Activated T-cell treated with anti-CD3 and anti-CD28 coated beads, Interleukin-2, amount 50 U/mL, for 72 hours (primary cell): ENCODE results near the gene POM121C. TPM values are rescaled to one million over a fixed set of nuclear protein-coding genes. Genes with fewer than 3 reads are reported as not detected.
"Not testable (repeated sequence)": the region's sequence is repeated elsewhere in the genome, so short reads cannot be mapped to it uniquely, and the experiment has no call there.

ENCODE experiments used
- ATAC-seq, 2 donors: fragments of 150-1000 bp; cut with Tn5 transposase; replicated peaks in 1 of 2; 2 replicates each; pipeline ENCODE4 v1.10.0; 2021; ENCODE audit warnings: moderate library complexity in 2 of 2, mild to moderate bottlenecking in 1 of 2
- DNase-seq, 2 donors: peaks; one replicate each; pipeline ENCODE4 v3.0.0; 2021 to 2022; ENCODE audit warnings: mixed read lengths in 1 of 2
- H3K27ac Mint-ChIP-seq: one replicate; pipeline ENCODE4 v1.8.0; 2022; ENCODE audit warnings: mild to moderate bottlenecking, moderate library complexity, mixed read lengths
- H3K27me3 Mint-ChIP-seq: one replicate; pipeline ENCODE4 v1.8.0; 2022; ENCODE audit warnings: low read depth, mixed read lengths
- H3K36me3 Mint-ChIP-seq, 2 donors: one replicate each; pipeline ENCODE4 v1.8.0; 2022; ENCODE audit warnings: mixed read lengths in 2 of 2, mild to moderate bottlenecking in 1 of 2; ENCODE audit not compliant: insufficient read depth in 2 of 2
- H3K4me1 Mint-ChIP-seq: one replicate; pipeline ENCODE4 v1.8.0; 2022; ENCODE audit warnings: low read depth, mixed read lengths
- H3K4me3 Mint-ChIP-seq, 2 donors: one replicate each; pipeline ENCODE4 v1.8.0; 2022; ENCODE audit warnings: mild to moderate bottlenecking in 2 of 2, mixed read lengths in 2 of 2, moderate library complexity in 2 of 2
- H3K9me3 Mint-ChIP-seq, 2 donors: one replicate each; pipeline ENCODE4 v1.8.0; 2022; ENCODE audit warnings: mixed read lengths in 2 of 2
- total RNA-seq, 2 donors: library from RNA; stranded (reverse); gene quantifications; one replicate each; pipeline ENCODE4 v1.2.3, GENCODE V29; 2022

POM121C gene
- total RNA-seq, 2 donors from 2014 or later, result 72.2 to 72.5 TPM

DNA sequence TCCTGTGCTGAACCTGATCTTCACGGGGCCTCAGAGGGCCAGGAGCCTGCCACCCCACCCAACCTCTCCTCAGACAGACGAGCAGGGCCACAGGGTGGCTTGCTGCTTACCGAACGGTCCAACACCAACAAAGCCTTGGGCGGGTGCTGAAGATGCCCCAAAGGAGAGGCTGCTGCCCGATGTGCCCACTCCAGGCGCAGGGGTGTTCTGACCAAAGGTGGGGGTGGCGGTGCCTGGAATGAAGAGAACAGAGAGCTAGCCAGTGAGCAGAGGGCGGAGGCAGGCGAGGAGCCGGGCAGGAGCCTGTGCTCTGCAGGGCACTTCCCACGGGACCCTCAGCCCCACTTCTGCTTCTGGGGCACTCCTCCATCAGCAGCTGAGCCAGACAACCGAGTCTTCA lies 66.9 kb downstream of the POM121C start:
- not testable (repeated sequence) for H3K9me3 Mint-ChIP-seq, H3K36me3 Mint-ChIP-seq, H3K4me1 Mint-ChIP-seq

DNA sequence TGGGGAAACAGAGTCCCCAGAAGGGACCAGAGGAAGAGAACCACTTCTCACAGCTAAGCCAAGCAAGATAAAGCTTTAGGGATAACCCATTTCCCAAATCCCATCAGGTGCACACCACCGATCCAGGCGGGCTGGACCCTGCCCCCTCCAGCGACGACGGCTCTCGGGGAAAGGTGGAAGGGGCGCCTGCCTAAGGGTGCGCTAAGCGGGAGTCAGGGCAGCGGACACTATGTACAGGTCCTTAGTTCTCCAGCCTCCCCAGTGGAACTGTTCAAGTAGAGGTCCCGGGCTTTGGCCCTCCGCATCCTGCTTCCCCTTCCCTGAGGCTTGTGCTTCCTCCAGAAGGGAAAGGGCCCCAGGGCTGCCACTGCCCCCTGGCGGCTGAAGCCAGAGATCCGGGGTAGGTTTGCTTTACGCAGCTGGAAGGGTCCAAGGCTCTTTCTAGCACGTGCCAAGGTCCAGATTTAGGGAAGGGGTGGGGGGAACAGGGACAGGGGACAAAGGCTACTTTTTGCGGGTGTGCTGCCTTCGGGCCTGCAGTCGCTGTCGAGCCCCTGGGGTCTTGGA lies 67.7 kb downstream of the POM121C start:
- ATAC-seq, H3K9me3 Mint-ChIP-seq, H3K4me1 Mint-ChIP-seq, H3K27ac Mint-ChIP-seq, H3K36me3 Mint-ChIP-seq, H3K27me3 Mint-ChIP-seq, H3K4me3 Mint-ChIP-seq, DNase-seq: not testable (repeated sequence)

More for the DNA sequence above, 66.9 kb downstream of the POM121C start:
- not testable (repeated sequence) for H3K27me3 Mint-ChIP-seq, H3K27ac Mint-ChIP-seq, H3K4me3 Mint-ChIP-seq, ATAC-seq, DNase-seq

DNA sequence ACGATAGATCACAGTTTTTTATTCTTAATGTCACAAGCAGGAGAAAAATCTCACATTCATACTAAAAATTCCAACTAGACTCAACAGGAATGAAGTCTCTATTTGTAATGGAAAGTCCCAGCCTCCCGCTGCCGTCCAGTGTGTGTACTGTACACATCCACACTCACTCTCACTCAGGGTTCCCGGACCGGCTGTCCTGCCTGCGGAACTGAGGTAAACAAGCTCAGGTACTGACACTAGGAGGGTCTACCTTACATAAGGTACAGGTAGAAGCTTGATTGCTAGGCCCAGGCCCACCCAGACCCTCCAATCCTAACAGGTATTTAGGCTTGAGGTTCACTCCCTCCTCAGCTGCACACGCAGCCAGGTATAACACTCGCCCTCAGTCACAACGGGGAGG lies 69.3 kb downstream of the POM121C start:
- not testable (repeated sequence) for H3K9me3 Mint-ChIP-seq, H3K27ac Mint-ChIP-seq, ATAC-seq, H3K27me3 Mint-ChIP-seq, DNase-seq, H3K36me3 Mint-ChIP-seq, H3K4me1 Mint-ChIP-seq, H3K4me3 Mint-ChIP-seq

DNA sequence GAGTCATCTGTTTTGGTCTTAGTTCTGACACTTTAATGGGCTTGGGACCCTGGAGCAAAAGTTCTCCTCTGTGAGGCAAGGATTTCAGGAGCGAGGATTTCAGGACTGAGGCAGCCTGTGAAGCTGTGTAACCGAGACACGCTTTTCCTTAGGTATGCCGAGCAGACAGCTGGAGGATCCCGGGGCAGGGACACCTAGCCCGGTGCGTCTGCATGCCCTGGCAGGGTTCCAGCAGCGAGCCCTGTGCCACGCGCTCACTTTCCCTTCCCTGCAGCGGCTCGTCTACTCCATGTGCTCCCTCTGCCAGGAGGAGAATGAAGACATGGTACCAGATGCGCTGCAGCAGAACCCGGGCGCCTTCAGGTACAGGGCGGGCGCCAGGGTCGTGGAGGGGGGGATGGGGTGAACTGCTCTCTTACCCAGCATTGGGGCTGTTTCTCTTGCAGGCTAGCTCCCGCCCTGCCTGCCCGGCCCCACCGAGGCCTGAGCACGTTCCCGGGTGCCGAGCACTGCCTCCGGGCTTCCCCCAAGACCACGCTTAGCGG lies 70.2 kb downstream of the POM121C start:
- ATAC-seq, DNase-seq, H3K27ac Mint-ChIP-seq: not testable (repeated sequence)

DNA sequence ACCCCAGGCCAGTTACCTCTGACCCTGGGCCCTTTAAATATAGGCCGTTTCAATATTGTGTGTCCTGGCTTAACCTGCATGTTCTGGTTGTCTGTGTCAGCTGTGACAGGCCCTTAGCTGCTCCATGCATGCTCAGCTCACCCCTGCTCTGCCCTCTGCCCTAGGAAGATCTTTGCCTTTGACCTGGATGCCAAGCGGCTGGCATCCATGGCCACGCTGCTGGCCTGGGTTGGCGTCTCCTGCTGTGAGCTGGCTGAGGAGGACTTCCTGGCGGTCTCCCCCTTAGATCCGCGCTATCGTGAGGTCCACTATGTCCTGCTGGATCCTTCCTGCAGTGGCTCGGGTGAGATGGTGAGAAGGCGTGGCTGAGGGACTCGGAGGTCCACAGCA lies 70.7 kb downstream of the POM121C start:
- H3K4me1 Mint-ChIP-seq, H3K27me3 Mint-ChIP-seq, H3K36me3 Mint-ChIP-seq, H3K27ac Mint-ChIP-seq, H3K4me3 Mint-ChIP-seq, DNase-seq, ATAC-seq, H3K9me3 Mint-ChIP-seq: not testable (repeated sequence)

More for the DNA sequence above, 70.2 kb downstream of the POM121C start:
- not testable (repeated sequence) for H3K4me1 Mint-ChIP-seq, H3K36me3 Mint-ChIP-seq, H3K9me3 Mint-ChIP-seq, H3K4me3 Mint-ChIP-seq, H3K27me3 Mint-ChIP-seq

DNA sequence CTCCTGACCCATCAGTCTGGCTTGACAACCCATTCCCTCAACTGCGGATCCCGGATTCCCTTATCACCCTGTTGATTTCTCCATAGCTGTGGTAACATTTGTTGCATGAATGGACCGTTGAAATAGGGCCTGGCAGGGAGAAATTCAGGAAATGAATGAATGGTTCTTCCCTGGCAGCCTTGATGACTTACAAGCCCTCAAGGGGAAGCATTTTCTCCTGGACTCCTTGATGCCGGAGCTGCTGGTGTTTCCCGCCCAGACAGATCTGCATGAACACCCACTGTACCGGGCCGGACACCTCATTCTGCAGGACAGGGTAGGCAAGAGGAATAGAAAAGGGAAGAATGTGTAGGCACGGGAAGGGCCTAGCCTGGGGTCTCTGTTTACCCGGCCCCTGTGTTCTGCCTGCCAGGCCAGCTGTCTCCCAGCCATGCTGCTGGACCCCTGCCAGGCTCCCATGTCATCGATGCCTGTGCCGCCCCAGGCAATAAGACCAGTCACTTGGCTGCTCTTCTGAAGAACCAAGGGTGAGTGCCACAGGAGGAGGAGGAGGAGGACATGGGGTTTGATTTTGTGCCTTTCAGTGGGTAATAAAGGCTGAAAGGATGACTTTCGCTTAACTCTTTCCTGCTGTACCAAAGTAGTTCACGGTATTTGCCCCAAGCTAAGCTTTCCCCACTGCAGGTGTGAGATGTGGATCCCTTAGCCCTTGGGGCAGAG lies 71.2 kb downstream of the POM121C start:
- not testable (repeated sequence) for H3K4me1 Mint-ChIP-seq, H3K9me3 Mint-ChIP-seq, H3K27me3 Mint-ChIP-seq, H3K36me3 Mint-ChIP-seq, DNase-seq, H3K27ac Mint-ChIP-seq, ATAC-seq, H3K4me3 Mint-ChIP-seq

DNA sequence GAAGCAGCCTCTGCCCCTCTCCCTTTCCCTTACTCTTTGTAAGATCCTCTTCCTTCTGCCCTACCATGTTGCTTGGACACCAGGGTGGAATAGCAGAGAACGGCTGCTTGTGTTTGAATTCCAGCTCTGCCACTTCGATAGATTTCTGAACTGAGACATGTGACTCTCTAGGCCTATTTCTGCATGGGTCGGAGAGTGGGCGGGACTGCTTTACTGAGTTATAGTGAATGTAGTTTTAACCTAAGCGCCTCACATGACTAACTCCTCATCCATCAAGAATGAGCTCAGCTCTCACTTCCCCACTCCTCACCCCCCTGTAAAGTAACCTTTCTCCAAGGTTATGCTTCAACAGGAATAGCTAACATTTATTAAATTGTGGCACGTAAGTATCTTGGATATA lies 71.9 kb downstream of the POM121C start:
- H3K27ac Mint-ChIP-seq, H3K27me3 Mint-ChIP-seq, H3K4me3 Mint-ChIP-seq, H3K9me3 Mint-ChIP-seq, ATAC-seq, H3K4me1 Mint-ChIP-seq, DNase-seq, H3K36me3 Mint-ChIP-seq: not testable (repeated sequence)

DNA sequence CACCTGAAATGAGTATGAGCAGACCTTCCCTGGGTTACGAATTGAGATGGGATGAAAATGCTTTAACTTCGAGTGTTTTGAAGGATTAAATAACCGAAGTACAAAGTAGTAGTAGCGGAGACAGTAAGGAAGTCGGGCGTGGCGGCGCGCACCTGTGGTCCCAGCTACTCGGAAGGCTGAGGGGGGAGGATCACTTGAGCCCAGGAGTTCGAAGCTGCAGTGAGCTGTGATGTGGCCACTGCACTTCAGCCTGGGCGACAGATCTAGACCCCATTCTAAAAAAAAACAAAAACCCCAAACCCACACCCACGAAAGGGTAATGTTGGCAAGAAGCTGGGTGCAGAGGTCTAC lies 75.3 kb downstream of the POM121C start:
- H3K4me3 Mint-ChIP-seq, H3K36me3 Mint-ChIP-seq: not testable (repeated sequence)

DNA sequence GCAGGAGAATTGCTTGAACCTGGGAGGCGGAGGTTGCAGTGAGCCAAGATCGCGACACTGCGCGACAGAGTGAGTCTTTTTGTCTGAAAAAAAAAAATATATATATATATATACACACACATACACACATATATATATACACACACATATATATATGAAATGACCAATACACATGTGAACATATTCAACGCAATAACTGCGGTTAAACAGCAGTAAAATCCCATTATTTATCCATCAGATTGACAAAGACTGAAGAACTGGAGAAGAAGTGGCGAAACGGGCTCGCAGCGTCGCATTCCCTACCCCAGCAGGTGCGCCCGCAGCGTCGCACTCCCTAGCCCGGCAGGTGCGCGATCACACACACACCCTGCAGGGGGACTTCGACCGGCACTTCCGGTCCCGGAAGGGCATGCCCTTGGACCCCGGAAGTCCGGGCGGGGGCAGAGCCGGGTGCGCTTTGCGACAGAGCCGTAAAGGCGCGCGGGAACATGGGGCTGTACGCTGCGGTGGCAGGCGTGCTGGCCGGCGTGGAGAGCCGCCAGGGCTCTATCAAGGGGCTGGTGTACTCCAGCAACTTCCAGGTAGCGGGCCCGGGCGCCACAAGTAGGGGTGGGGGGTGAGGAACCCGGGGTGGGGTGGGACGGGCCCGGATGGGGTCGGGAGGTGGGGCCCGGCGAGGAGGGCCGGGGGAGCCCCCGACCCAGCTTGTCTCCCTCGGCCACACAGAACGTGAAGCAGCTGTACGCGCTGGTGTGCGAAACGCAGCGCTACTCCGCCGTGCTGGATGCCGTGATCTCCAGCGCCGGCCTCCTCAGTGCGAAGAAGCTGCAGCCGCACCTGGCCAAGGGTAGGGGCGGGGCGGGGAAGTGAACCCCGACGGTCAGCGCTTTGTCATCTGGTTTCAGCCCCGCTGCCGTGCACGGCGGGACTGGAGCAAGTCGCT lies 75.9 kb downstream of the POM121C start:
- DNase-seq, result peak in 1 of 2 donors; percentile 14
- peak overlapping the region in 1 of 2 donors; percentile 74 for H3K4me3 Mint-ChIP-seq
- H3K36me3 Mint-ChIP-seq, H3K9me3 Mint-ChIP-seq, H3K27me3 Mint-ChIP-seq, H3K4me1 Mint-ChIP-seq, H3K27ac Mint-ChIP-seq: not testable (repeated sequence)
- peak; percentile 93 to 94 for ATAC-seq

More for the DNA sequence above, 75.3 kb downstream of the POM121C start:
- H3K9me3 Mint-ChIP-seq, DNase-seq, H3K27ac Mint-ChIP-seq, H3K4me1 Mint-ChIP-seq, H3K27me3 Mint-ChIP-seq: not testable (repeated sequence)
- peak in 1 of 2 donors; percentile 2 for ATAC-seq

DNA sequence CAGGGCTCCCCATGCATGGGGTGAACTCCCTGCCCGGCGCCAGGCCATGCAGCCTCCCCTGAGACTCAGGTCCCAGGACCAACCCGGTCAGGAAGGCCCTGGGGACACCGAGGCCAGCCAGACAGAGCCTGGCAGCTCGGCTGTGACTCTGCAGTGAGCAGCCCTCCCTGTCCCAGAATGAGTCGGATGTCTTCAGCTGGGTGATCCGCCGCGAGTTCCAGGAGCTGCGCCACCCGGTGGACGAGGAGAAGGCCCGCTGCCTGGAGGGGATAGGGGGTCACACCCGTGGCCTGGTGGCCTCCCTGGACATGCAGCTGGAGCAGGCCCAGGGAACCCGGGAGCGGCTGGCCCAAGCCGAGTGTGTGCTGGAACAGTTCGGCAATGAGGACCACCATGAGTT lies 81.4 kb downstream of the POM121C start:
- H3K36me3 Mint-ChIP-seq, H3K4me1 Mint-ChIP-seq, DNase-seq, H3K27ac Mint-ChIP-seq, H3K27me3 Mint-ChIP-seq, H3K9me3 Mint-ChIP-seq, H3K4me3 Mint-ChIP-seq: not testable (repeated sequence)
- ATAC-seq, result peak; percentile 10 to 28

DNA sequence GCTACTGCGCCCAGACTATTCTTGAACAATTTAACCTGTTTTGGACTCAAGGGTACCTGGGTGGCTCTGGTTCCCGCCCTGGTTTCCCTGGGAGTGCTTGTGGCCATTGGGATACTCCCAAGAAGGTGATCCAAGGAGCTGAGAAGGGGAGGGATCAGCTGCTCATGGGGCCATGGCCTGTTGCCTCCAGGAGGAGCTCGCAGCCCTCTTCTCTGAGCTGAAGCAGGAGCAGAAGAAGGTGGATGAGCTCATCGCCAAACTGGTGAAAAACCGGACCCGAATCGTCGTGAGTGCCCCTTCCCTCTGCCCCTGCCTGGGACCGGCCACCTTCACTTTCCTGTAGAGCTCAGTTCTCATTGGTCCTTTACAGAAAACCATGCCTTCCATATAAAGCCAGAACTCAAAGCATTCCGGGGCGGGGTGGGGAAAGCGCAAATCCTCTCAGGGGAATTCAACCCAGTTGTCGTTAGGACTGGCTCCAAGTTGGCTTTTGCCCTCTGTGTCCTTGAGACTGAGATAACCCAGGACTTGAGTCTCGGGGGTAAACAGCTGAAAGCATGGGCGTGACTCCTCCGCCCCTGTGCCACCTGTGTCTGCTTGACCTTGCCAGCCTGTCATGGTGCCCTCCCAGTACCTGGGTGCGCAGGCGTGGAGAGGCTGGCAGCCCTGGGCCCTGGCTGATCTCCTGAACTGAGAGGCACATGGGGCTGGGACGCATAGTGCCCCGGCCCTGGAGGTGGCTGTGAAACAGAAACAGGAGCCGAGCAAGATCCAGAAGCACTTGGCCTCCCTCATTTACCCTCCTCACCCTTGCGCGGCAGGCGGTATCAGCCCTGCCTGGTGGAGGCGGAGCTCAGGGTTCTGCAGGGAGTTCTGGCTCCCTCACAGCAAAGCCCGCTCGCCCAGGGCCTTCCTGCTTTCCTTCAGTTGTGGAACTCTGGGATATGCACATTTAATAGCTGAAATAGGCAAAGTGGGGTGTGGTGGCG lies 82.3 kb downstream of the POM121C start:
- not testable (repeated sequence) for H3K36me3 Mint-ChIP-seq, H3K27me3 Mint-ChIP-seq, H3K27ac Mint-ChIP-seq, H3K9me3 Mint-ChIP-seq, ATAC-seq, H3K4me3 Mint-ChIP-seq, DNase-seq, H3K4me1 Mint-ChIP-seq

DNA sequence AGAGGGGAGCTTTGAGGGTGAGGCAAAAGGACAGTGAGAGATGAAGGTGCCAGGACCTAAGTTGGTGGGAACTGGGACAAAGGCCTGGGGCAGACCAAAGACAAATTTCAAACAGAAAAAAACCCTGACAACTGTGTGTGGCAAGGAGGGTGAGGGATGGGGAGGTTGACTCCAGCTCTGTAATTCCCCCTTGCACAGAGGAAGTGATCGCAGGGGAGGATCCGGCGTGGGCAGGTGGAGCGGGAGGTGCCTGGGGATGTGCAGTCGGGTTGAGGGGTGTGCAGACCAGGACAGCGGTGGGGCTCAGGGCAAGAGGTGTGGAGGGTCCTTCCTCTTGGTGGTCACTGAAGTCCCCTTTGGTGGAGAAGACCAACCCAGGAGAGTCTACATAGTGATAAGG lies 85.5 kb downstream of the POM121C start:
- ATAC-seq, H3K4me1 Mint-ChIP-seq, DNase-seq, H3K4me3 Mint-ChIP-seq, H3K27me3 Mint-ChIP-seq, H3K27ac Mint-ChIP-seq, H3K9me3 Mint-ChIP-seq, H3K36me3 Mint-ChIP-seq: not testable (repeated sequence)
